NCI-H524 (cell line): Measurements from ENCODE around the gene ACE.
A peak's percentile ranks its signal among the peaks of the same experiment; 100 is the strongest.

Experiments used
- DNase-seq, 2 experiments: peaks; one replicate each; lab custom pipeline; 2025; lab: John Stamatoyannopoulos, UW

Gene ACE

DNA sequence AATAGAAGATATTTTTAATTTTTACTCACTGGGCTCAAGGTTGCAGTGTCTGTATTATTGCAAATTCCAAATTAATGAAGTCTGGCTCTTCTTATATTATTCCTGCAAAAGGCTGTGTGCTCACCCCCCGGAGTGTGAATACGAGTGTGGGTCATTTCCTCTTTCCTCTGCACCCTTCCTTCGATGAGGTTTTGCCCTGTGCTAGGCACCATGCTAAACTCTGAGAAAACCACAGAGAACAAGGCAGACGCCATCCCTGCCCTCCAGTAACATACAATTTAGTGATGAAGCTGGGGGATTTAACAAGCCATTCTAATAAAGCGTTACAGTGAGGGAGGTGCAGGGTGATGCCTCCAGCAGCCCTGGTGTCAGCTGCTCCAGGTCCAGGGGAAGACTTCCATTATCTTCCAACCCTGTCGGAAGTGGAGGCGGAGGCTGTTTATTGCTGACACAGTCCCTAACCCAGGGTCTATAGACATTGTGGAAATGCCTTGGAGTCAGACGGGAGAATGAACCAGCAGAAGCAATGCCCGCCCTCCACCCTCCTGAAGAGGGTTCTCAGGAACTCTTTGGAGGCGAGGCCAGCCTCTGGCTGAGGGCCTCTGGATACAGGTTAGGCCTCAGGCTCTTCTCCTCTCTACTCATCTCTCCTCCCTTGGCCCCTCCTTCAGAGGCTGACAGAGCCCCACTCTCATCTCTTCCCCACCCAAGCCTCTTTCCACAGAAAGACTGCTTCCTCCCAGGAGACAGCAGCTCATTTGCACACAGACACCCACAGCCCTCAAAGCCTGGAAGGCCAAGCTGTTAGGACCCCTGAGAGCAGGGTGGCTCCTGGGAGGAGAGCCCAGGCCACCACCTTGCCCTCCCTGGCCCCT lies 2.0 kb upstream of the ACE start:
- no peak for DNase-seq

DNA sequence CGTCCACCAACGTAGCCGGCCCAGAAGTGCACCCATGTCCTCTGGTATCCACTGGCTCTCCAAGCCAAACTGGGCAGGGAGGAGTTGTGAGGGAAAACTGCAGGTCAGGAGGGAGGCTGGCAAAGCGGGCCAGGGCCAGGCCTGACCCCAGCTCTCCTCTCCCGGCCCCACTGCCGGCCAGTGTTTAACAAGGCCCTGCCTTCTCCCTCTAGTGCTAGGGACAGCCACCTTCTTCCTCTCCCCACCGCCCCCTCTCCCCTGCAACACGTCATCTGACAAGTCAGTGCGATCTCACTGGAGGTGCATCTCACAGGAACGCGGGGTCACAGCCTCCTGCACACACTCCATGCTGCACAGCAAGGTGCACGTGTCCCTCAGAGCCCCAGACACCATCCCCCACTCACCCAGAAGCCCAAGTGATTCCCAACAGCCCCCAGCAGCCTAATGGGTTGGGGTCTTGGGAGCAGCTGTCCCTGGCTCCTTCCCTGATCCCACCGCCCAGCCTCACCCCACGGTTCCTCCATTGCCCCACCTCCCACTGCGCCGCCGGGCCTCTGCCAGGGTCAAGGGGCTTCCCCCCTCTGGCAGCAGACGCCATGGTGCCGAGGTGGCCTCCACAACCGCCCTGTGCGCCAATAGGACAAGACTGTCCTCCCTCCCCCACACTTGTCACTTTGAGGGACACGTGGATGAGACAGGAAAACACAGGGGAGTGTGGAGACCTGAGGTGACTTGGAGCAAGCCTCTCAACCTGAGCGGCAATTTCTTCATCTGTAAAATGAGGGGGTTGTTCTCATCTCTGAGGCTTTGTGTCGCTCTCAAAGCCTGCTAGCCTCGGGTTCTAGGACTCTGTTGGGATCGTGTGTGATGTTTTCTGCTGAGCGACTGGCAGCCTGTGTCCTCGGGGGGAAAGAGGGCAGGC lies 1.1 kb upstream of the ACE start:
- no peak for DNase-seq

DNA sequence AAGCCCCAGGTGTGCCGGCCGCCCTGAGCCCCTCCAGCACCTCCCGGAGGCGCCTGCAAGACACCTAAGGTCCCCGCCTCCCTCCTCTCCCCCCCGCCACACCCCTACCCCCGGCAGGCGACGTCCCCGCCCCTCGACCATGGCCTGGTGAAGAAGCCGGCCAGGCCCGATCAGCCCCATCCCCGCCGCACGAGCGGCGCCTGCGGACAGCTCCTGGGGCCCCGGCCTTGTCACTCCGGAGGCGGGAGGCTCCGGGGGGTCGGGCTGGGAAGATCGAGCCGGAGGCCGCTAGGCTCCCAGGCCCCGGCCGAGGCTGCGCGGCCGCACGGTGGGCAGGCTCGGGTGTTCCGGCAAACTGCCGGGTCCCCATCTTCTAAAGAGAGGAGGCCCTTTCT lies 405 bp upstream of the ACE start:
- DNase-seq, result peak; percentile 24 to 36

DNA sequence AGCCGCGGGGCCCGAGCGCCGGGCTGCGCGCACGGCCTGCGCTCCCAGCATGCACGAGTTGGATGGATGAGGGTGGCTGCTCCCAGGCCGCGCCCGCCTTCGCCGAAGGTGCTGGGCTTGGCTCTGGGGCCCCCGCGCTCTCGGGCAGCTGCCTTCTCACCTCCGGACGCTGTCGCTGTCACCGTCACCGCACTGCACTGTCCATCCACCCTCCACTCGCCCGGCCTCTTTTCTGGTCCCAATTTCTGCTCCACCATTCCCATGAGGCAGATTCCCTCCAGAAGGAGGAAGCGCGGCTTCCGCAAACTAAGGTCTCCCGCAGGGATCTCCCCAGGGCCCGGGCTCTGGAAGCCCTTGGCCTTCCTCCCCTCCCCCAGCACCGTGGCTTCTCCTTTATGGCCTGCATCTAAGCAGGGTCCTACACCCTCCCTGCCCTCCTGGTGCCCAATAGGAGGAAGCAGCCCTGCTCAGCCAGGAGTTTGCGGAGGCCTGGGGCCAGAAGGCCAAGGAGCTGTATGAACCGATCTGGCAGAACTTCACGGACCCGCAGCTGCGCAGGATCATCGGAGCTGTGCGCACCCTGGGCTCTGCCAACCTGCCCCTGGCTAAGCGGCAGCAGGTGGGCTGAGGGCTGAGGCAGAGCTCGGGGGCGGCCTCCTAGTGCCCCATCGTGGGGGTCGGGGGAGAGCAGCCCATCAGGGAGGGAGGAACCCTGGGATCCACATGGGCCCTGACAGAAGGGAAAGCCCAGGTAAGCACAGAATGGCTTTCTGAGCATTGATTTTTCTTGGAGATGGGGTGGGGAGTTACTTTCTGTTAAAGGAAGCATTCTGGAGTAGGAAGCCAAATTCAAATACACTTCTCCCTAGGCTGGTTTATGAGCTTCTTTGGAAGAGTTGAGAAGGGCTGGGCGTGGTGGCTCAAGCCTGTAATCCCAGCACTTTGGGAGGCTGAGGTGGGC lies 899 bp downstream of the ACE start:
- peak; percentile 38 to 61 for DNase-seq

DNA sequence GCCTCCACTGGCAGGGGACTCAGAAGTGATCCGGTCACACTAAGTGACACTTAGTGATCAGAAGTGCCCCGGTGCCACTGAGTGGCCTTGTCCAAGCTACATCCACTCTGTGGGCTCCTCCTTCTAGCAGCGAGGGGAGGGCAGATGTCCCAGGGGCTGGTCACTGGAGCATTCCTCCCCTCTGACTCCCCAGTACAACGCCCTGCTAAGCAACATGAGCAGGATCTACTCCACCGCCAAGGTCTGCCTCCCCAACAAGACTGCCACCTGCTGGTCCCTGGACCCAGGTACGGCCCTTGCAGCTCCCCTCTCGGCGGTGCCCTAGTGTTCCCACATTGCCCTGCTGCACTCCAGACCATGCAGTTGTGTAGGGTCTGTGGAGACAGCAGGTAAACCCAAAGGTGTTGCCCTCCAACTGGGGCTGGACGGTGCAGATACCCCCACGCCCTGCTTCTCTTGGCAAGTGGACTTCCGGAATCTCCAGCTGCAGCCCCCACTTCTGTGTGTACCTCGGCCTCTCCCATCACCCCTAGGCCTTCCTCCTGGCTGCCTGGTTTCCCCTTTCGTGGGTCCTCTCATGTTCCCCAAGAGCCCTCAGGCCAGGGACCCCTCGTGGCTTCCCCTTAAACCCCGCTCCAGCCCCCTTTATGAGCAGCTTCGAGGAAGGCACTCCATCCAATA lies 2.1 kb downstream of the ACE start:
- DNase-seq, result peak; percentile 61 to 80

DNA sequence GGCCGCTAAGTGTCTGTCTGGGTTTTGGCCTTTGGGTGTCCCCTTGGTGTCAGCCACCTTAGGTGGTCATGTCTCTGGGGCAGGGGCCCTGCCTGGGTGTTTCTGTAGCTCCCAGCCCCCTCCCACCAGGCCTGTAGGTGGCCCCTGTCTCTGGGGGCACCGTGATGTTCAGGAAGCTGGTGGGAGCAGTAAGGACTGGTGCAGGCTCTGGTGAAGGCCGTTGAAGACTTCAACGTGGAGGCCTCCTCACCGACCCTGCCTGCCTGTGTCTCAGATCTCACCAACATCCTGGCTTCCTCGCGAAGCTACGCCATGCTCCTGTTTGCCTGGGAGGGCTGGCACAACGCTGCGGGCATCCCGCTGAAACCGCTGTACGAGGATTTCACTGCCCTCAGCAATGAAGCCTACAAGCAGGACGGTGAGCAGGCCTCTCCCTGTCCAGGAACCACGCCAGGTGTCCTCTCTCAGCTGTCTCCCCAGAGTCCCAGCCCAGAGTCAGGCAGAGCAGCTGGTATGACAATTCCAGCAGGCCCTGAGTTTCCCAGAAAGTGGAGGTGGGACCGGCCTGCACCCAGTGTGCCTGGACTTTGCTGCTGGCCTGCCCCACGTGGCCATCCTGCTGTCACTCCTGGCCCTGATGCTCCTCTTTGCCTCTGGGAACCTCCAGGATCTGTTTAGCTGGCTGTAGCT lies 2.8 kb downstream of the ACE start:
- DNase-seq, result peak; percentile 37 to 77

DNA sequence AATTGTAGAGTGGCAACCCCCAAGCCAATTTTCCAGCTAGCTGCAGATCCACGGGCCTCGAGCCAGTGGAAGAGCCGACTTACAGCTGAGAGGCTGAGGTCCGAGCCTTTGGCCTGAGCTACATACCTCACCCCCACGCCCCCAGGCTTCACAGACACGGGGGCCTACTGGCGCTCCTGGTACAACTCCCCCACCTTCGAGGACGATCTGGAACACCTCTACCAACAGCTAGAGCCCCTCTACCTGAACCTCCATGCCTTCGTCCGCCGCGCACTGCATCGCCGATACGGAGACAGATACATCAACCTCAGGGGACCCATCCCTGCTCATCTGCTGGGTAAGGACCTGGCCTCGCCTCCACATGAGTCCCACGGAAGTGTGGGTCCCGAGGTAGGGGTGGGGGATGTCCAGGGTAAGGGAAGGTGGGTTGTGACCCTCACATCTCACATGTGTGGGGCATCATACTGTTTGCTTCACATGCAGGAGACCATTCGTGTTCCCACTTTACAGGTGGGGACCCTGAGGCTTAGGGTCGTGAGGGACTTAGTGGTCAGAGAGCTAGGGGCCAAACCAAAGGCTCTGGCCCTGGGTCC lies 3.4 kb downstream of the ACE start:
- DNase-seq, result no peak

DNA sequence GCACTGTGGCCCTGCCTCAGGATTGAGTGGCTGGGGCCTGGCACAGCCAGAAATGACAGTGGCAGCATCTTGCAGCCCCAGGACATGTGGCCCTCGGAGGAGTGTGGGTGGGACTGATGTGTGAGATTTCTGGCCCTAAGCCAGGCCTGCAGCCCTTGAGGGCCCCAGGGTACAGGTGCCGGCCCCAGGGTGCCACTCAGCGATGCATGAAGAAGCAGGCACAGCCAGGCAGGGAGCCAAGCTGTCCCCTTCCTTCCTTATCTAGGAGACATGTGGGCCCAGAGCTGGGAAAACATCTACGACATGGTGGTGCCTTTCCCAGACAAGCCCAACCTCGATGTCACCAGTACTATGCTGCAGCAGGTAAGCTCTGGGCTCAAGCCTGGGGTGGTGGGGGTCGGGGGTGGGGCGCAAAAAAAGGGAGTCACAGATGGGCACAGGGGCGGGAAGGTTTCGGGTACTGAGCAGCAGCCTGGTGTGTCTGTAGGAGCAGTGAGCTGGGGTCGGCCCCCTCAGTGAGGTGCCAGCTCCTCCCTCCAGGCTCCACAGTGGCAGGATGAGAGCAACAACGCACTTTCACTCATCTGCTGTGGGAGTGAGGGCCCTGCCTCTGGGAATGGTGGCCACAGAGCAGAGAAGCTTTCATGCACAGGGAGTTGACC lies 4.1 kb downstream of the ACE start:
- peak; percentile 98 to 99 for DNase-seq

DNA sequence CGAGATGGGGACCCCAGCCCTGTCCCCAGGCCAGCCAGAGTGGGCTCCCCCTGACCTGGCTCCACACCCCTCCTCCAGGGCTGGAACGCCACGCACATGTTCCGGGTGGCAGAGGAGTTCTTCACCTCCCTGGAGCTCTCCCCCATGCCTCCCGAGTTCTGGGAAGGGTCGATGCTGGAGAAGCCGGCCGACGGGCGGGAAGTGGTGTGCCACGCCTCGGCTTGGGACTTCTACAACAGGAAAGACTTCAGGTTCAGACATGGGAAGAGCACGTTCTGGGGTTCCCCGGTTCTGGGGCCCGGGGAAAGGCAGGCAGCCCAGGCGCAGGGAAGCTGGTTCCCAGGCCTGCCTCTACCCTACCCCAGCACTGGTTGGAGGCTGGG lies 4.6 kb downstream of the ACE start:
- no peak for DNase-seq

DNA sequence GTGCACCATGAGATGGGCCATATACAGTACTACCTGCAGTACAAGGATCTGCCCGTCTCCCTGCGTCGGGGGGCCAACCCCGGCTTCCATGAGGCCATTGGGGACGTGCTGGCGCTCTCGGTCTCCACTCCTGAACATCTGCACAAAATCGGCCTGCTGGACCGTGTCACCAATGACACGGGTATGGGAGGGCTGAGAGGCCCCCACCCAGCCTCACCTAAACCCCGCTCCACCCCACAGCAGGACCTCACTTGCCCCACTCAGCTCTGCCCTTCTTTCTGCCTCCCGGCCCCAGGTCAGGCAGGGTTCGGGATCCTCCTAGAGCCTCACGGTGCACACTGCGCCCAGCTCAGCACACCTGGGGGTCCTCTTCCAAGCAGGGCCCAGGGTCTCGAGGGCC lies 5.6 kb downstream of the ACE start:
- no peak for DNase-seq

DNA sequence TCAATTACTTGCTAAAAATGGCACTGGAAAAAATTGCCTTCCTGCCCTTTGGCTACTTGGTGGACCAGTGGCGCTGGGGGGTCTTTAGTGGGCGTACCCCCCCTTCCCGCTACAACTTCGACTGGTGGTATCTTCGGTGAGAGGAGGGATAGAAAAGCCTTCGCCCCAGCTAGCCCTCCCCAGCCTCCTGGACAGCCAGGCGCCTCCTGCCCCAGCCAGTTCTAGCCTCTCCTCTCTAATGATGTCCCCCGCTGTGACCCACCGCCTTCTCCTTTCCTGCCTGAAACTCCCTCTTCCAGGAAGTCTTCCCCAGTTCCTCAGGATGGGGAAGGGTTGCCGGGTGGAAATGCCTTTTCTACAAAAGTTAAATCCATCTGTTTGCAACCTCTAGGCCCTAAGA lies 6.2 kb downstream of the ACE start:
- DNase-seq, result no peak

DNA sequence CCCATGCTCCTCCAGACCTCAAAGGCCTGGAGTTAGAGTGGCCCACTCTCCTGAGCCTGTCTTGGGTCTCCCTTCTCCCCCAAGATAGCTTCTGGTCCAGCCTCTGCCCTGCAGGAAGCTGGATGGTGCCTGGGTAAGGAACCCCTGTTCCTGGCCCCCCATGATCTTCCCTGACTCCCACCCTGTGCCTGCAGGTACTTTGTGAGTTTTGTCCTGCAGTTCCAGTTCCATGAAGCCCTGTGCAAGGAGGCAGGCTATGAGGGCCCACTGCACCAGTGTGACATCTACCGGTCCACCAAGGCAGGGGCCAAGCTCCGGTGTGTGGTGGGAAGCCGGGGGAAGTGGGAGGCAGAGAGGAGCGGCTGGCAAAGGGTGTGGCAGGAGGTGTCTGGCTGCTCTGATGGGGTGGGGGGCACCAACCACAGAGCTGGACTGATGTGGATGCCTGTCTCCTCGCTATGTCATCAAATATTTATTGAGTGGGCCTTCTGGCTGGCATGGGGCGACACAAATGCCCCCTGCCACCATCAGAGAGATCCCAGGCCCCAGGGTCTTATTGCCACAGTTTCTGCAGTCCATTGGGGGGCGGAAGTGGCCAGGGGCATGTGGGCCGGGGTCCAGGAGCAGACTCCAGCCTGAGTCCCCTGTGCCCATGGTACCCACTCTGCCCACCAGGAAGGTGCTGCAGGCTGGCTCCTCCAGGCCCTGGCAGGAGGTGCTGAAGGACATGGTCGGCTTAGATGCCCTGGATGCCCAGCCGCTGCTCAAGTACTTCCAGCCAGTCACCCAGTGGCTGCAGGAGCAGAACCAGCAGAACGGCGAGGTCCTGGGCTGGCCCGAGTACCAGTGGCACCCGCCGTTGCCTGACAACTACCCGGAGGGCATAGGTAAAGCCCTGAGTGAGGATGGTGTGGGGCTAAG lies 7.1 kb downstream of the ACE start:
- DNase-seq, result no peak

DNA sequence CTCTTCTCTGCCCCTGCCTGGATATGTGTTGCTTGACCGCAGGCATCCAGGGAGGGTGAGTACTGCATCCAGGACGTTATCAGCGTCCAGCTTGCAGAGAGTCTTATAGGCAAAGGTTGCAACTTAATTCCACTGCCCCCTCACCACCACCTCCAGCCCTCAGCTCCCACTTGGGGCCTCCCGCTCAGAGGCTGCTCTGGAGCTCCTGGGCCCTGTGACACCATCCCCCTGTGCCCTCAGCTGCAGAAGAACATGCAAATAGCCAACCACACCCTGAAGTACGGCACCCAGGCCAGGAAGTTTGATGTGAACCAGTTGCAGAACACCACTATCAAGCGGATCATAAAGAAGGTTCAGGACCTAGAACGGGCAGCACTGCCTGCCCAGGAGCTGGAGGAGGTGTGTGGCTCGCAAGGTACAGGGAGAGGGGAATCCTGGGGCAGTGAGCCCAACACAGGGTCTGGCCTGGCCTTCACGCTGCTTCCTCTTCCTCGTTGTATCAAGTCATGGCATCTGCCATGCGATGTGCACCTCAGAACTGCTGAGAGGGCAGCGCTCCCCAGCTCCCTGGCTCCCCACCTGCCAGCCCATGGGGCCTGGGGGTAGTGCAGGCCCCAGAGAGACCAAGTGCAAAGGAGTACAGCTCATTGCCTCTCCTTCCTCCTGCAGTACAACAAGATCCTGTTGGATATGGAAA lies 9.6 kb downstream of the ACE start:
- DNase-seq, result no peak

DNA sequence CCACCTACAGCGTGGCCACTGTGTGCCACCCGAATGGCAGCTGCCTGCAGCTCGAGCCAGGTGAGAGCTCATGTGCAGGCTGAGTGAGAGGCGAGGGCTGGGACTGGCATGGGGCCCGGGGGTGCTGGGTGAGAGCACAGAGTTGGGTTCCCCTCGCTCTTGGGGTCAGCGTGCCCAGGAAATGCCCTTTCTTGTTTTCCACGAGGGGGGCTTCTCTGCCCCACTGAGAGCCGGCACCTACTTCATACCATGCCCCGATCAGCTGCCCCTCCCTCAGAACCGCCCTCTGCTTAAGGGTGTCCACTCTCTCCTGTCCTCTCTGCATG lies 10.1 kb downstream of the ACE start:
- DNase-seq, result no peak

DNA sequence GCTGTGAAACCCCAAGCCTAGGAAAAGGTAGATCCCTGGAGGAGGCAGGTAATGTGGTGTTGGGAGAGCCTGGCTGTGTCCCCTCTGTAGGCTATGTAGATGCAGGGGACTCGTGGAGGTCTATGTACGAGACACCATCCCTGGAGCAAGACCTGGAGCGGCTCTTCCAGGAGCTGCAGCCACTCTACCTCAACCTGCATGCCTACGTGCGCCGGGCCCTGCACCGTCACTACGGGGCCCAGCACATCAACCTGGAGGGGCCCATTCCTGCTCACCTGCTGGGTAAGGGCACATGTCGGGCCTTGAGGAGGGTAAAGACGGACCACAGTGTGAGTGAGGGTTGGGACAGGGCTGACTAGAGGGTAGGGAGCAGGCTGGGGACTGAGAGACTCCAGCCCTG lies 12.0 kb downstream of the ACE start:
- DNase-seq, result no peak

DNA sequence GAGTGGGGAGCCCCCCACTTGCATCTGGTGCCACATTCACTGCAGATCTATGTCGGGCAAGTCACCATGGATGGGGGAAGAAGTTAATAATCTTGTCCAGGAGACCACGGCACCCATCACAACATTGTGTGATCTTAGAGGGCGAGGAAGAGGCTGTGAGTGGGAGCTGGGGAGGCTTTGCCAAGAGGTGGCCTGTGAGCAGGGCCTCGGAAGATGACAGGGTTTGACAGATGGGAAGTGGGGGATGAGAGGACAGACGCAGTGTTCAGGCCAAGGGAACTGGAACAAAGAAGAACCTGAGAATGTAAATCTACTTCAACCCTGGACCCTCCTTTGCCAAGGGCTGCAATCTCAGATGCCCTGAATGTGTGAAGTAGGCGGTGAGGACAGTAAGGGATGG lies 12.4 kb downstream of the ACE start:
- DNase-seq, result peak; percentile 57 to 62

DNA sequence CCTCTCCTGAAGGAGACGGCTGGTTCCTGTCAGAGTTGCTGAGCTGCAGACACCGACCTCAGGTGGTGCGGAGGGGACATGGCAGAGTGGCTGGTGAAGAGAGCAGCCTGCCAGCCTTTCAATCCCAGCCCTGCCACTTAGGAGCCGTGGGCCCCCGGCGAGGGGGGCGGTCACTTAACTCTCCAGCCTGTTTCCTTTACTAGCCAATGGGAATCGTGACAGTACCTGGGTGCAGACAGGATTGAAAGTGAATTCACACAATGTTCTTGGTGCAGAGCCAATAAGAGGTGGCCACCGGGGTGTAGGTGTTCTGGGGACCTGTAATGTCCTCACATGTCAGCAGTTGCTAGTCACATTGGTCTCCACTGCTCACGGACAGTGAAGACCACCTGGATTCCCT lies 13.5 kb downstream of the ACE start:
- peak; percentile 12 to 74 for DNase-seq

DNA sequence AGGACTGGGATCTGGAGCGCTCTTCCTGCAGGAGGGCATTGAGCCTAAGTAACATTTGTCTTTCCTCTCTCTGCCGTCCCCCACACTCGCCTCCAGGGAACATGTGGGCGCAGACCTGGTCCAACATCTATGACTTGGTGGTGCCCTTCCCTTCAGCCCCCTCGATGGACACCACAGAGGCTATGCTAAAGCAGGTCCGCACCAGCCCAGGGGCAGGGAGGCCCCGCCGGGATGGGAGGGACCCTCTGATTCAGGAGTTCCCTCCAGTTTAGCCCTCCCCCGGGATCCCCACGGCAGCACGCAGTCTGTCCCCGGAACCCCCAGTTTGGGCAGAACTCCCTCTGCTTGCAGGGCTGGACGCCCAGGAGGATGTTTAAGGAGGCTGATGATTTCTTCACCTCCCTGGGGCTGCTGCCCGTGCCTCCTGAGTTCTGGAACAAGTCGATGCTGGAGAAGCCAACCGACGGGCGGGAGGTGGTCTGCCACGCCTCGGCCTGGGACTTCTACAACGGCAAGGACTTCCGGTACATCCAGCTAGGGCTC lies 14.1 kb downstream of the ACE start:
- no peak for DNase-seq
